HepG2 (cell line): ENCODE data around the gene KLRG1. TPM values are rescaled to one million over a fixed set of nuclear protein-coding genes. Genes with fewer than 3 reads are reported as not detected.

Experiments
- ATAC-seq: fragments of 200-7000 bp; cut with Tn5 transposase; 3 replicates; pipeline ENCODE4 v1.9.1; 2020; ENCODE audit warnings: mild to moderate bottlenecking, moderate library complexity
- BruUV-seq: library from RNA; stranded (reverse); fragments of 400-500 nt; replicated peaks from 2 replicates; lab custom pipeline; 2021; lab: Mats Ljungman, UMichigan
- CTCF ChIA-PET: fragments of 300-600 bp; formaldehyde crosslinking; extraction: SDS; loops from one replicate; lab custom pipeline; 2021; ENCODE audit warnings: low total read pairs, inconsistent platforms, low intra/inter-chr PET ratio; lab: Yijun Ruan, JAX
- POLR2A ChIA-PET: fragments of 350-600 bp; sonication (Branson Sonifier 250); formaldehyde crosslinking; loops from one replicate; lab custom pipeline; 2020; ENCODE audit warnings: antibody characterized with exemption, inconsistent platforms; lab: Yijun Ruan, JAX
- DNase-seq: peaks from one replicate; pipeline ENCODE4 v3.0.0-alpha.2; 2015; ENCODE audit warnings: low spot score
- FAIRE-seq: peaks from 3 replicates; lab custom pipeline; 2011; peaks lifted over from hg19 to GRCh38; lab: Jason Lieb, UNC
- H2AFZ ChIP-seq: one replicate; pipeline ENCODE4 v1.6.1; 2011; ENCODE audit warnings: low read length, inconsistent platforms
- H3K27ac ChIP-seq: fragments of 300-600 bp; 3 replicates; pipeline ENCODE4 v1.8.0; 2011; ENCODE audit warnings: mixed run types, mild to moderate bottlenecking, mixed read lengths, low read length, inconsistent platforms; ENCODE audit not compliant: insufficient read depth; ENCODE audit errors: extremely low read length
- H3K27me3 ChIP-seq, 2 experiments: fragments of 200-600 bp in 1 of 2; 2 replicates in 1 of 2; 3 replicates in 1 of 2; pipeline versions ENCODE4 v1.6.0 to v1.8.0; 2011; ENCODE audit warnings: low read length in 2 of 2, mild to moderate bottlenecking in 2 of 2, moderate library complexity in 2 of 2, inconsistent platforms in 1 of 2; ENCODE audit not compliant: insufficient read depth in 2 of 2, control insufficient read depth in 1 of 2
- H3K36me3 ChIP-seq, 2 experiments: fragments of 200-600 bp in 1 of 2; replicated peaks in 1 of 2; 2 replicates in 1 of 2; 3 replicates in 1 of 2; pipeline versions ENCODE4 v1.5.1 to v1.8.0; 2011; ENCODE audit warnings: low read length in 2 of 2, inconsistent platforms in 1 of 2; ENCODE audit not compliant: insufficient read depth in 2 of 2, control insufficient read depth in 1 of 2
- H3K4me1 ChIP-seq: 2 replicates; pipeline ENCODE4 v1.5.1; 2012; ENCODE audit warnings: low read length, inconsistent platforms; ENCODE audit not compliant: insufficient read depth
- H3K4me2 ChIP-seq: 2 replicates; pipeline ENCODE4 v1.6.0; 2011; ENCODE audit warnings: low read depth, low read length, inconsistent platforms
- H3K4me3 ChIP-seq, 3 experiments: fragments of 200-600 bp in 1 of 3; sonication (generic), shearing (Covaris generic) in 1 of 3; replicated peaks in 1 of 3; 2 replicates each; pipeline ENCODE4 v1.5.1; 2011 to 2016; ENCODE audit warnings: low read length in 3 of 3, inconsistent platforms in 2 of 3, low read depth in 2 of 3, mild to moderate bottlenecking in 2 of 3, control low read depth in 1 of 3, mixed read lengths in 1 of 3; ENCODE audit not compliant: insufficient read depth in 1 of 3
- H3K79me2 ChIP-seq: one replicate; pipeline ENCODE4 v1.6.1; 2011; ENCODE audit warnings: low read length, inconsistent platforms; ENCODE audit not compliant: insufficient read depth
- H3K9ac ChIP-seq: 2 replicates; pipeline ENCODE4 v1.6.0; 2011; ENCODE audit warnings: mild to moderate bottlenecking, low read depth, low read length, inconsistent platforms; ENCODE audit not compliant: insufficient read depth
- H3K9me3 ChIP-seq: 2 replicates; pipeline ENCODE4 v1.5.1; 2012; ENCODE audit warnings: mild to moderate bottlenecking, low read length
- H4K20me1 ChIP-seq: 2 replicates; pipeline ENCODE4 v1.6.0; 2011; ENCODE audit warnings: inconsistent platforms, mild to moderate bottlenecking, low read length, moderate library complexity; ENCODE audit not compliant: insufficient read depth
- E2F1 ChIP-seq: sonication (generic); formaldehyde crosslinking; IDR thresholded peaks from 2 replicates; pipeline ENCODE4 v1.5.0; 2020; ENCODE audit warnings: missing genetic modification reagents
- ETS1 ChIP-seq: sonication (generic); formaldehyde crosslinking; IDR thresholded peaks from 2 replicates; pipeline ENCODE4 v1.4.0; 2020; ENCODE audit warnings: missing genetic modification reagents
- HOXA7 ChIP-seq: sonication (generic); formaldehyde crosslinking; IDR thresholded peaks from 2 replicates; pipeline ENCODE4 v1.8.1; 2022; ENCODE audit warnings: mild to moderate bottlenecking, missing genetic modification reagents, moderate library complexity
- IKZF1 ChIP-seq: fragments of 450-650 bp; IDR thresholded peaks from 2 replicates; pipeline ENCODE4 v1.7.1; 2016
- PRMT3 ChIP-seq: sonication (generic); formaldehyde crosslinking; IDR thresholded peaks from 2 replicates; pipeline ENCODE4 v1.8.1; 2022; ENCODE audit warnings: low read depth, mild to moderate bottlenecking, moderate library complexity, missing genetic modification reagents, borderline replicate concordance
- SNAI1 ChIP-seq: sonication (generic); formaldehyde crosslinking; IDR thresholded peaks from 2 replicates; pipeline ENCODE4 v1.5.0; 2020; ENCODE audit warnings: mild to moderate bottlenecking, missing genetic modification reagents, borderline replicate concordance
- TFAP4 ChIP-seq: sonication (generic); IDR thresholded peaks from 2 replicates; pipeline ENCODE4 v1.6.1; 2016; ENCODE audit warnings: low read depth, borderline replicate concordance
- TSC22D2 ChIP-seq: sonication (generic); formaldehyde crosslinking; IDR thresholded peaks from 2 replicates; pipeline ENCODE4 v1.5.1; 2020; ENCODE audit warnings: missing genetic modification reagents, mild to moderate bottlenecking, borderline replicate concordance
- ZBTB4 ChIP-seq: sonication (generic); formaldehyde crosslinking; IDR thresholded peaks from 2 replicates; pipeline ENCODE4 v1.4.0; 2020; ENCODE audit warnings: missing genetic modification reagents, mild to moderate bottlenecking, borderline replicate concordance
- ZNF329 ChIP-seq: sonication (generic); formaldehyde crosslinking; IDR thresholded peaks from 2 replicates; pipeline ENCODE4 v1.9.0; 2021; ENCODE audit warnings: low read depth, mild to moderate bottlenecking, missing genetic modification reagents
- ZNF501 ChIP-seq: sonication (generic); formaldehyde crosslinking; IDR thresholded peaks from 2 replicates; pipeline ENCODE4 v1.5.1; 2020; ENCODE audit warnings: mild to moderate bottlenecking, moderate library complexity, missing genetic modification reagents
- ZNF644 ChIP-seq: IDR thresholded peaks from 2 replicates; pipeline ENCODE4 v1.6.1; 2016; ENCODE audit warnings: low read depth
- ZSCAN22 ChIP-seq: sonication (generic); formaldehyde crosslinking; IDR thresholded peaks from 2 replicates; pipeline ENCODE4 v1.4.0; 2020; ENCODE audit warnings: mild to moderate bottlenecking, missing genetic modification reagents
- WGBS: methylation state at CpG from one replicate; pipeline ENCODE4 v1.1.6; 2017; ENCODE audit warnings: low lambda C conversion rate; 5-methylcytosine and 5-hydroxymethylcytosine counted together
- in situ Hi-C: cut with HindIII; loops from 2 replicates; pipeline ENCODE4 v1.10.0; 2017; ENCODE audit warnings: low pct_unique_long_range_greater_than_20kb; ENCODE audit not compliant: extremely low pct_ligation_motif_present
- intact Hi-C: fragments of 100-400 bp; cut with micrococcal nuclease; formaldehyde crosslinking; loops from one replicate; pipeline ENCODE4 v1.10.0; 2022; ENCODE audit not compliant: unreplicated experiment
- polyA plus RNA-seq, 8 experiments: library from polyadenylated mRNA; depleted of rRNA in 3 of 8; stranded (reverse) in 7 of 8; unstranded in 1 of 8; fragments of >200 nt; fragmentation: Illumina TruSeq in 4 of 8; extraction: Trizol in 4 of 8; gene quantifications; 2 replicates each; pipeline versions ENCODE4 v1.2.1 to v1.2.3, GENCODE V29; 2011 to 2016; ENCODE audit warnings: low read depth in 4 of 8, missing spikeins in 1 of 8, mixed read lengths in 1 of 8; ENCODE audit not compliant: insufficient read depth in 1 of 8
- total RNA-seq, 5 experiments: library from RNA; depleted of rRNA; stranded (reverse); fragments of >200 nt; fragmentation: Illumina TruSeq; extraction: Trizol; gene quantifications; 2 replicates each; pipeline ENCODE4 v1.2.3, GENCODE V29; 2016; ENCODE audit warnings: low read depth in 1 of 5

The KLRG1 gene
- total and polyA plus RNA-seq, 2 of the 13 experiments (the other 11 are each of a cell fraction or from before 2014, with no cell fraction given): 1.2 to 1.7 TPM

- in situ Hi-C loops: no loop called here
- DNase-seq (no peak), ATAC-seq (no peak), FAIRE-seq (no peak)
- no peak overlapping the region for H3K9ac ChIP-seq
- BruUV-seq: no TSS peak
- H3K4me1 ChIP-seq: peaks cover 12% of the 10 kb centered on the region
- no peaks in the 10 kb centered on the region for H4K20me1 ChIP-seq
- no peaks in the 10 kb centered on the region for H3K79me2 ChIP-seq
- H3K27me3 ChIP-seq: no peaks in the 10 kb centered on the region; a peak in 1 of 5 replicates
- H3K36me3 ChIP-seq: no peaks in the 10 kb centered on the region
- H3K4me2 ChIP-seq: no peak overlapping the region
- H3K4me3 ChIP-seq: no peak overlapping the region
- intact Hi-C loops: no loop called here
- 73% methylated on average over 4 of the region's 4 CpGs for WGBS
- ChIA-PET CTCF (no interaction called here), POLR2A (no interaction called here)
- TF ChIP-seq ZNF329 (no peak), IKZF1 (no peak), TFAP4 (no peak), E2F1 (CRISPR knock-in tag) (no peak), ZBTB4 (no peak), ZNF501 (no peak), TSC22D2 (CRISPR knock-in tag) (no peak), ETS1 (CRISPR knock-in tag) (no peak), ZSCAN22 (CRISPR knock-in tag) (no peak), ZNF644 (no peak), HOXA7 (CRISPR knock-in tag) (no peak), PRMT3 (CRISPR knock-in tag) (no peak), SNAI1 (CRISPR knock-in tag) (no peak)
- H3K27ac ChIP-seq: no peak overlapping the region
- no peaks in the 10 kb centered on the region for H3K9me3 ChIP-seq
- H2AFZ ChIP-seq: no peak overlapping the region
Measured at GRCh38 chr12:8995021-8995775, 5.9 kb downstream of the KLRG1 start.
